NB4 (cell line): ENCODE data around the gene TLE2.

Experiments used
- DNase-seq: peaks from one replicate; pipeline ENCODE4 v3.0.0; 2010; ENCODE audit warnings: low read depth
- H3K4me3 ChIP-seq: one replicate; pipeline ENCODE4 v1.5.1; 2011; ENCODE audit warnings: mild to moderate bottlenecking, low read depth, low read length, moderate library complexity
- CTCF ChIP-seq: IDR thresholded peaks from one replicate; pipeline ENCODE4 v1.5.1; 2012; ENCODE audit warnings: low read depth, low read length
- MAX ChIP-seq: IDR thresholded peaks from 2 replicates; pipeline ENCODE4 v1.6.1; 2011; ENCODE audit warnings: low read depth, low read length
- MYC ChIP-seq: IDR thresholded peaks from 2 replicates; pipeline ENCODE4 v1.6.1; 2011; ENCODE audit warnings: low read depth, low read length
- POLR2A ChIP-seq: IDR thresholded peaks from 2 replicates; pipeline ENCODE4 v1.6.1; 2011; ENCODE audit warnings: mild to moderate bottlenecking; ENCODE audit not compliant: insufficient read length; ENCODE audit errors: extremely low read depth

Gene TLE2

GRCh38 chr19:3029065-3029923 is at the start of gene TLE2:
Gene TLE2, minus strand, starts transcription at chr19:3029280. Its CDS starts 376 bp downstream, at chr19:3028904.
- H3K4me3 ChIP-seq: no peak within 1 kb of the TSS
- no peak for DNase-seq
- TF ChIP-seq CTCF (no peak), POLR2A (no peak), MAX (no peak), MYC (no peak)

GRCh38 chr19:3075605-3076431 is 46.7 kb upstream of the TLE2 start:
- peak; percentile 45 for DNase-seq
- no peak overlapping the region for H3K4me3 ChIP-seq
- TF ChIP-seq POLR2A: no peak
- peak; percentile 61 for TF ChIP-seq CTCF
- peak; percentile 69 for TF ChIP-seq MAX
- TF ChIP-seq MYC: peak; percentile 48; the same call in 1 of the 2 replicates

GRCh38 chr19:3073931-3074595 is 45.0 kb upstream of the TLE2 start:
- DNase-seq: no peak
- no peak overlapping the region for H3K4me3 ChIP-seq
- no peak for TF ChIP-seq CTCF
- TF ChIP-seq MYC: no peak
- TF ChIP-seq MAX: no peak
- no peak for TF ChIP-seq POLR2A

- H3K4me3 ChIP-seq: no peak overlapping the region
- DNase-seq: peak; percentile 35
- TF ChIP-seq MAX: no peak
- TF ChIP-seq CTCF: no peak
- TF ChIP-seq MYC: no peak
- no peak for TF ChIP-seq POLR2A
These were observed 44.1 kb upstream of the TLE2 start for GRCh38 chr19:3073159-3073563.

GRCh38 chr19:3071768-3072167 is 42.7 kb upstream of the TLE2 start:
- no peak overlapping the region for H3K4me3 ChIP-seq
- TF ChIP-seq CTCF (no peak), POLR2A (no peak), MYC (no peak), MAX (no peak)

More at GRCh38 chr19:3071768-3072167, 42.7 kb upstream of the TLE2 start:
- DNase-seq: no peak
